HepG2 (cell line): ENCODE data around the gene SMAP1. TPM values are rescaled to one million over a fixed set of nuclear protein-coding genes. Genes with fewer than 3 reads are reported as not detected.

Source experiments
- ATAC-seq: fragments of 200-7000 bp; cut with Tn5 transposase; 3 replicates; pipeline ENCODE4 v1.9.1; 2020; ENCODE audit warnings: mild to moderate bottlenecking, moderate library complexity
- BruUV-seq: library from RNA; stranded (reverse); fragments of 400-500 nt; replicated peaks from 2 replicates; lab custom pipeline; 2021; lab: Mats Ljungman, UMichigan
- CTCF ChIA-PET: fragments of 300-600 bp; formaldehyde crosslinking; extraction: SDS; loops from one replicate; lab custom pipeline; 2021; ENCODE audit warnings: low total read pairs, inconsistent platforms, low intra/inter-chr PET ratio; lab: Yijun Ruan, JAX
- POLR2A ChIA-PET: fragments of 350-600 bp; sonication (Branson Sonifier 250); formaldehyde crosslinking; loops from one replicate; lab custom pipeline; 2020; ENCODE audit warnings: antibody characterized with exemption, inconsistent platforms; lab: Yijun Ruan, JAX
- DNase-seq: peaks from one replicate; pipeline ENCODE4 v3.0.0-alpha.2; 2015; ENCODE audit warnings: low spot score
- FAIRE-seq: peaks from 3 replicates; lab custom pipeline; 2011; peaks lifted over from hg19 to GRCh38; lab: Jason Lieb, UNC
- H2AFZ ChIP-seq: one replicate; pipeline ENCODE4 v1.6.1; 2011; ENCODE audit warnings: low read length, inconsistent platforms
- H3K27ac ChIP-seq: fragments of 300-600 bp; 3 replicates; pipeline ENCODE4 v1.8.0; 2011; ENCODE audit warnings: mixed run types, mild to moderate bottlenecking, mixed read lengths, low read length, inconsistent platforms; ENCODE audit not compliant: insufficient read depth; ENCODE audit errors: extremely low read length
- H3K27me3 ChIP-seq, 2 experiments: fragments of 200-600 bp in 1 of 2; 2 replicates in 1 of 2; 3 replicates in 1 of 2; pipeline versions ENCODE4 v1.6.0 to v1.8.0; 2011; ENCODE audit warnings: low read length in 2 of 2, mild to moderate bottlenecking in 2 of 2, moderate library complexity in 2 of 2, inconsistent platforms in 1 of 2; ENCODE audit not compliant: insufficient read depth in 2 of 2, control insufficient read depth in 1 of 2
- H3K36me3 ChIP-seq, 2 experiments: fragments of 200-600 bp in 1 of 2; replicated peaks in 1 of 2; 2 replicates in 1 of 2; 3 replicates in 1 of 2; pipeline versions ENCODE4 v1.5.1 to v1.8.0; 2011; ENCODE audit warnings: low read length in 2 of 2, inconsistent platforms in 1 of 2; ENCODE audit not compliant: insufficient read depth in 2 of 2, control insufficient read depth in 1 of 2
- H3K4me1 ChIP-seq: 2 replicates; pipeline ENCODE4 v1.5.1; 2012; ENCODE audit warnings: low read length, inconsistent platforms; ENCODE audit not compliant: insufficient read depth
- H3K4me2 ChIP-seq: 2 replicates; pipeline ENCODE4 v1.6.0; 2011; ENCODE audit warnings: low read depth, low read length, inconsistent platforms
- H3K4me3 ChIP-seq, 3 experiments: fragments of 200-600 bp in 1 of 3; sonication (generic), shearing (Covaris generic) in 1 of 3; replicated peaks in 1 of 3; 2 replicates each; pipeline ENCODE4 v1.5.1; 2011 to 2016; ENCODE audit warnings: low read length in 3 of 3, inconsistent platforms in 2 of 3, low read depth in 2 of 3, mild to moderate bottlenecking in 2 of 3, control low read depth in 1 of 3, mixed read lengths in 1 of 3; ENCODE audit not compliant: insufficient read depth in 1 of 3
- H3K79me2 ChIP-seq: one replicate; pipeline ENCODE4 v1.6.1; 2011; ENCODE audit warnings: low read length, inconsistent platforms; ENCODE audit not compliant: insufficient read depth
- H3K9ac ChIP-seq: 2 replicates; pipeline ENCODE4 v1.6.0; 2011; ENCODE audit warnings: mild to moderate bottlenecking, low read depth, low read length, inconsistent platforms; ENCODE audit not compliant: insufficient read depth
- H3K9me3 ChIP-seq: 2 replicates; pipeline ENCODE4 v1.5.1; 2012; ENCODE audit warnings: mild to moderate bottlenecking, low read length
- H4K20me1 ChIP-seq: 2 replicates; pipeline ENCODE4 v1.6.0; 2011; ENCODE audit warnings: inconsistent platforms, mild to moderate bottlenecking, low read length, moderate library complexity; ENCODE audit not compliant: insufficient read depth
- BCL3 ChIP-seq: sonication (generic); formaldehyde crosslinking; IDR thresholded peaks from 2 replicates; pipeline ENCODE4 v1.5.1; 2020; ENCODE audit warnings: mild to moderate bottlenecking, missing genetic modification reagents, moderate library complexity
- ELF4 ChIP-seq: sonication (generic); formaldehyde crosslinking; IDR thresholded peaks from 2 replicates; pipeline ENCODE4 v1.5.0; 2020; ENCODE audit warnings: missing genetic modification reagents, mild to moderate bottlenecking, moderate library complexity, borderline replicate concordance
- FOXO1 ChIP-seq: sonication (generic); formaldehyde crosslinking; IDR thresholded peaks from 2 replicates; pipeline ENCODE4 v1.4.0; 2020; ENCODE audit warnings: missing genetic modification reagents
- GPN1 ChIP-seq: sonication (generic); formaldehyde crosslinking; IDR thresholded peaks from 2 replicates; pipeline ENCODE4 v1.5.1; 2020; ENCODE audit warnings: missing genetic modification reagents, borderline replicate concordance
- HCFC1 ChIP-seq: fragments of 150-350 bp; IDR thresholded peaks from 2 replicates; pipeline ENCODE4 v1.6.1; 2014; ENCODE audit warnings: low read depth, low read length
- MYC ChIP-seq: sonication (generic); formaldehyde crosslinking; IDR thresholded peaks from 2 replicates; pipeline ENCODE4 v1.9.0; 2021; ENCODE audit warnings: missing genetic modification reagents, borderline replicate concordance
- NFATC3 ChIP-seq: sonication (generic); formaldehyde crosslinking; IDR thresholded peaks from 2 replicates; pipeline ENCODE4 v1.5.1; 2020; ENCODE audit warnings: mild to moderate bottlenecking, missing genetic modification reagents
- RFXAP ChIP-seq: sonication (generic); formaldehyde crosslinking; IDR thresholded peaks from 2 replicates; pipeline ENCODE4 v1.4.0; 2020; ENCODE audit warnings: missing genetic modification reagents, borderline replicate concordance
- ZHX1 ChIP-seq: sonication (generic); formaldehyde crosslinking; IDR thresholded peaks from 2 replicates; pipeline ENCODE4 v1.8.1; 2022; ENCODE audit warnings: low read depth, mild to moderate bottlenecking, missing genetic modification reagents
- ZNF563 ChIP-seq: sonication (generic); formaldehyde crosslinking; IDR thresholded peaks from 2 replicates; pipeline ENCODE4 v1.8.0; 2022; ENCODE audit warnings: mild to moderate bottlenecking, moderate library complexity, missing genetic modification reagents
- ZNF570 ChIP-seq: sonication (generic); formaldehyde crosslinking; IDR thresholded peaks from 2 replicates; pipeline ENCODE4 v1.4.0; 2020; ENCODE audit warnings: mild to moderate bottlenecking, missing genetic modification reagents, borderline replicate concordance
- ZNF749 ChIP-seq: sonication (generic); formaldehyde crosslinking; IDR thresholded peaks from 2 replicates; pipeline ENCODE4 v1.8.0; 2022; ENCODE audit warnings: mild to moderate bottlenecking, missing genetic modification reagents, moderate library complexity, borderline replicate concordance
- ZNF773 ChIP-seq: sonication (generic); formaldehyde crosslinking; IDR thresholded peaks from 2 replicates; pipeline ENCODE4 v1.4.0; 2020; ENCODE audit warnings: missing genetic modification reagents, borderline replicate concordance
- WGBS: methylation state at CpG from one replicate; pipeline ENCODE4 v1.1.6; 2017; ENCODE audit warnings: low lambda C conversion rate; 5-methylcytosine and 5-hydroxymethylcytosine counted together
- in situ Hi-C: cut with HindIII; loops from 2 replicates; pipeline ENCODE4 v1.10.0; 2017; ENCODE audit warnings: low pct_unique_long_range_greater_than_20kb; ENCODE audit not compliant: extremely low pct_ligation_motif_present
- intact Hi-C: fragments of 100-400 bp; cut with micrococcal nuclease; formaldehyde crosslinking; loops from one replicate; pipeline ENCODE4 v1.10.0; 2022; ENCODE audit not compliant: unreplicated experiment
- polyA plus RNA-seq, 8 experiments: library from polyadenylated mRNA; depleted of rRNA in 3 of 8; stranded (reverse) in 7 of 8; unstranded in 1 of 8; fragments of >200 nt; fragmentation: Illumina TruSeq in 4 of 8; extraction: Trizol in 4 of 8; gene quantifications; 2 replicates each; pipeline versions ENCODE4 v1.2.1 to v1.2.3, GENCODE V29; 2011 to 2016; ENCODE audit warnings: low read depth in 4 of 8, missing spikeins in 1 of 8, mixed read lengths in 1 of 8; ENCODE audit not compliant: insufficient read depth in 1 of 8
- total RNA-seq, 5 experiments: library from RNA; depleted of rRNA; stranded (reverse); fragments of >200 nt; fragmentation: Illumina TruSeq; extraction: Trizol; gene quantifications; 2 replicates each; pipeline ENCODE4 v1.2.3, GENCODE V29; 2016; ENCODE audit warnings: low read depth in 1 of 5
- TF ChIP-seq, protein P1 (sequence below): sonication (generic); formaldehyde crosslinking; IDR thresholded peaks from 2 replicates; pipeline ENCODE4 v1.5.0; 2020; ENCODE audit warnings: missing genetic modification reagents, mild to moderate bottlenecking, borderline replicate concordance
- TF ChIP-seq, protein P2 (sequence below): sonication (generic); formaldehyde crosslinking; IDR thresholded peaks from 2 replicates; pipeline ENCODE4 v1.4.0; 2020; ENCODE audit warnings: mild to moderate bottlenecking, missing genetic modification reagents
- TF ChIP-seq, protein P3 (sequence below): sonication (generic); formaldehyde crosslinking; conservative IDR thresholded peaks from 2 replicates; pipeline ENCODE4 v1.4.0; 2020; ENCODE audit warnings: missing genetic modification reagents

Gene SMAP1
- total and polyA plus RNA-seq, 2 of the 13 experiments (the other 11 are each of a cell fraction or from before 2014, with no cell fraction given), result 13.4 to 17.8 TPM

DNA sequence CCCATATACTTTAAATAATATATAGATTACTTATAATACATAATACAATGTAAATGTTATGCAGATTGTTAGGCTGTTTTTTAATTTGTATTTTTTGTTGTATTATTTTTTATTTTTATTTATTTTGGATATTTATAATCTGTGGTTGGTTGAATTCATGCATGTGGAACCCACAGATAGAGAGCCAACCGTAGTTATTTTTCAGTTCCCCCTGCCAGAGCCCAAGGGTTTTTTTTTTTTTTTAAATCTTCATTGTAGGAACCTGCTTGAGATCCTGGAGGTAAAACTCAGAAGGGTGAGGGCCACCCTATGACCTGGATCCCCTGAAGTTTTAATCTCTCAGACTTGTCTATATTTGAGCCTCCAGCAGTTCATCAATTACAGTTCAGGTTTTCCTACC is 156.0 kb downstream of the SMAP1 start:
- Histone ChIP-seq H3K9ac (no peak overlapping the region), H3K9me3 (no peaks in the 10 kb centered on the region), H2AFZ (no peak overlapping the region), H3K4me1 (no peaks in the 10 kb centered on the region), H4K20me1 (no peaks in the 10 kb centered on the region), H3K4me3 (no peak overlapping the region), H3K4me2 (no peak overlapping the region), H3K27me3 (no peaks in the 10 kb centered on the region), H3K79me2 (no peaks in the 10 kb centered on the region), H3K27ac (no peak overlapping the region), H3K36me3 (no peaks in the 10 kb centered on the region)
- intact Hi-C loops (no loop called here), in situ Hi-C loops (no loop called here)
- WGBS, result 100% methylated on average over 1 of the region's 1 CpG
- POLR2A ChIA-PET, result no interaction called here
- no TSS peak for BruUV-seq
- CTCF ChIA-PET, result no interaction called here
- no peak for ATAC-seq
- DNase-seq, result no peak
- no peak for FAIRE-seq
- TF ChIP-seq HCFC1, result no peak
- TF ChIP-seq, protein P1, sequence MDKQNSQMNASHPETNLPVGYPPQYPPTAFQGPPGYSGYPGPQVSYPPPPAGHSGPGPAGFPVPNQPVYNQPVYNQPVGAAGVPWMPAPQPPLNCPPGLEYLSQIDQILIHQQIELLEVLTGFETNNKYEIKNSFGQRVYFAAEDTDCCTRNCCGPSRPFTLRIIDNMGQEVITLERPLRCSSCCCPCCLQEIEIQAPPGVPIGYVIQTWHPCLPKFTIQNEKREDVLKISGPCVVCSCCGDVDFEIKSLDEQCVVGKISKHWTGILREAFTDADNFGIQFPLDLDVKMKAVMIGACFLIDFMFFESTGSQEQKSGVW, result no peak
- TF ChIP-seq ZNF749 (CRISPR knock-in tag), result no peak
- no peak for TF ChIP-seq ZNF773
- no peak for TF ChIP-seq FOXO1
- TF ChIP-seq, protein P2, sequence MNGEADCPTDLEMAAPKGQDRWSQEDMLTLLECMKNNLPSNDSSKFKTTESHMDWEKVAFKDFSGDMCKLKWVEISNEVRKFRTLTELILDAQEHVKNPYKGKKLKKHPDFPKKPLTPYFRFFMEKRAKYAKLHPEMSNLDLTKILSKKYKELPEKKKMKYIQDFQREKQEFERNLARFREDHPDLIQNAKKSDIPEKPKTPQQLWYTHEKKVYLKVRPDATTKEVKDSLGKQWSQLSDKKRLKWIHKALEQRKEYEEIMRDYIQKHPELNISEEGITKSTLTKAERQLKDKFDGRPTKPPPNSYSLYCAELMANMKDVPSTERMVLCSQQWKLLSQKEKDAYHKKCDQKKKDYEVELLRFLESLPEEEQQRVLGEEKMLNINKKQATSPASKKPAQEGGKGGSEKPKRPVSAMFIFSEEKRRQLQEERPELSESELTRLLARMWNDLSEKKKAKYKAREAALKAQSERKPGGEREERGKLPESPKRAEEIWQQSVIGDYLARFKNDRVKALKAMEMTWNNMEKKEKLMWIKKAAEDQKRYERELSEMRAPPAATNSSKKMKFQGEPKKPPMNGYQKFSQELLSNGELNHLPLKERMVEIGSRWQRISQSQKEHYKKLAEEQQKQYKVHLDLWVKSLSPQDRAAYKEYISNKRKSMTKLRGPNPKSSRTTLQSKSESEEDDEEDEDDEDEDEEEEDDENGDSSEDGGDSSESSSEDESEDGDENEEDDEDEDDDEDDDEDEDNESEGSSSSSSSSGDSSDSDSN (CRISPR knock-in tag), result no peak
- TF ChIP-seq ZNF570 (CRISPR knock-in tag), result no peak
- TF ChIP-seq, protein P3, sequence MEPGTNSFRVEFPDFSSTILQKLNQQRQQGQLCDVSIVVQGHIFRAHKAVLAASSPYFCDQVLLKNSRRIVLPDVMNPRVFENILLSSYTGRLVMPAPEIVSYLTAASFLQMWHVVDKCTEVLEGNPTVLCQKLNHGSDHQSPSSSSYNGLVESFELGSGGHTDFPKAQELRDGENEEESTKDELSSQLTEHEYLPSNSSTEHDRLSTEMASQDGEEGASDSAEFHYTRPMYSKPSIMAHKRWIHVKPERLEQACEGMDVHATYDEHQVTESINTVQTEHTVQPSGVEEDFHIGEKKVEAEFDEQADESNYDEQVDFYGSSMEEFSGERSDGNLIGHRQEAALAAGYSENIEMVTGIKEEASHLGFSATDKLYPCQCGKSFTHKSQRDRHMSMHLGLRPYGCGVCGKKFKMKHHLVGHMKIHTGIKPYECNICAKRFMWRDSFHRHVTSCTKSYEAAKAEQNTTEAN (CRISPR knock-in tag), result no peak
- TF ChIP-seq RFXAP, result no peak
- TF ChIP-seq ELF4 (CRISPR knock-in tag), result no peak
- TF ChIP-seq ZNF563, result no peak
- no peak for TF ChIP-seq GPN1
- no peak for TF ChIP-seq NFATC3 (CRISPR knock-in tag)
- no peak for TF ChIP-seq ZHX1 (CRISPR knock-in tag)
- no peak for TF ChIP-seq BCL3 (CRISPR knock-in tag)
- no peak for TF ChIP-seq MYC
